Endothelial cell of umbilical vein (primary cell): Measurements from ENCODE around the gene NDUFA7. TPM values are rescaled to one million over a fixed set of nuclear protein-coding genes. Genes with fewer than 3 reads are reported as not detected.

ENCODE experiments used
- BruUV-seq: library from RNA; stranded (reverse); fragments of 400-500 nt; replicated peaks from 2 replicates; lab custom pipeline; 2021; lab: Mats Ljungman, UMichigan
- CTCF ChIA-PET: fragments of 300-600, 350-600 bp; sonication (Branson Sonifier 250); formaldehyde crosslinking; loops from one replicate; lab custom pipeline; 2021; ENCODE audit warnings: antibody characterized with exemption, inconsistent platforms; lab: Charles Lee
- POLR2A ChIA-PET: fragments of 300-600, 350-600 bp; sonication (Branson Sonifier 250); formaldehyde crosslinking; loops from one replicate; lab custom pipeline; 2021; ENCODE audit warnings: antibody characterized with exemption, inconsistent platforms; lab: Charles Lee
- DNase-seq: peaks from one replicate; pipeline ENCODE4 v3.0.0-alpha.2; 2011; ENCODE audit warnings: low read depth, low spot score
- FAIRE-seq: peaks from 2 replicates; lab custom pipeline; 2011; peaks lifted over from hg19 to GRCh38; lab: Jason Lieb, UNC
- H2AFZ ChIP-seq: 2 replicates; pipeline ENCODE4 v1.6.0; 2012; ENCODE audit warnings: low read depth, low read length, control low read depth, inconsistent platforms
- H3K27ac ChIP-seq: 2 replicates; pipeline ENCODE4 v1.5.1; 2011; ENCODE audit warnings: low read depth, mild to moderate bottlenecking, control low read depth, low read length, moderate library complexity; ENCODE audit not compliant: insufficient read depth
- H3K27me3 ChIP-seq, 2 experiments: 2 replicates each; pipeline versions ENCODE4 v1.6.0 to v1.6.1; 2011; ENCODE audit warnings: low read length in 2 of 2, mixed read lengths in 1 of 2; ENCODE audit not compliant: control insufficient read depth in 2 of 2, insufficient read depth in 2 of 2
- H3K36me3 ChIP-seq, 2 experiments: 2 replicates in 1 of 2; 3 replicates in 1 of 2; pipeline ENCODE4 v1.5.1; 2011; ENCODE audit warnings: low read length in 2 of 2, mild to moderate bottlenecking in 1 of 2, moderate library complexity in 1 of 2; ENCODE audit not compliant: control insufficient read depth in 2 of 2, insufficient read depth in 2 of 2; ENCODE audit errors: extremely low read depth in 1 of 2
- H3K4me1 ChIP-seq: 3 replicates; pipeline ENCODE4 v1.5.1; 2011; ENCODE audit warnings: mild to moderate bottlenecking, low read length; ENCODE audit not compliant: control insufficient read depth, insufficient read depth; ENCODE audit errors: extremely low read depth
- H3K4me2 ChIP-seq: 2 replicates; pipeline ENCODE4 v1.6.1; 2011; ENCODE audit warnings: low read length, control low read depth, mixed read lengths; ENCODE audit not compliant: insufficient read depth
- H3K4me3 ChIP-seq, 3 experiments: fragments of 200-600 bp in 1 of 3; sonication (generic), shearing (Covaris generic) in 1 of 3; replicated peaks in 1 of 3; 2 replicates each; pipeline ENCODE4 v1.5.1; 2011 to 2016; ENCODE audit warnings: control low read depth in 3 of 3, low read length in 3 of 3, mild to moderate bottlenecking in 2 of 3, inconsistent platforms in 1 of 3, low read depth in 1 of 3, moderate library complexity in 1 of 3; ENCODE audit not compliant: insufficient read depth in 1 of 3
- H3K79me2 ChIP-seq: 2 replicates; pipeline ENCODE4 v1.6.0; 2012; ENCODE audit warnings: low read length, inconsistent platforms; ENCODE audit not compliant: control insufficient read depth, insufficient read depth
- H3K9ac ChIP-seq: replicated peaks from 2 replicates; pipeline ENCODE3; 2011; ENCODE audit warnings: low read length, control low read depth; ENCODE audit not compliant: insufficient read depth; ENCODE audit errors: extremely low read depth
- H3K9me1 ChIP-seq: replicated peaks from 3 replicates; pipeline ENCODE4 v1.6.0; 2011; ENCODE audit warnings: mild to moderate bottlenecking, low read length; ENCODE audit not compliant: control insufficient read depth, insufficient read depth; ENCODE audit errors: extremely low read depth
- H3K9me3 ChIP-seq: replicated peaks from 2 replicates; pipeline ENCODE4 v1.5.1; 2012; ENCODE audit warnings: low read length, inconsistent platforms; ENCODE audit not compliant: control insufficient read depth, insufficient read depth
- H4K20me1 ChIP-seq: replicated peaks from 2 replicates; pipeline ENCODE3; 2011; ENCODE audit warnings: mild to moderate bottlenecking, low read length; ENCODE audit not compliant: control insufficient read depth, insufficient read depth; ENCODE audit errors: extremely low read depth
- JUN ChIP-seq: IDR thresholded peaks from 2 replicates; pipeline ENCODE4 v1.6.1; 2011; ENCODE audit warnings: borderline replicate concordance, low read depth; ENCODE audit not compliant: insufficient read length, insufficient read depth
- POLR2A ChIP-seq: IDR thresholded peaks from 2 replicates; pipeline ENCODE4 v1.6.1; 2012; ENCODE audit warnings: low read depth, mild to moderate bottlenecking, control low read depth, low read length
- dilution Hi-C: fragments of 300-500 bp; cut with MboI; formaldehyde crosslinking; loops from one replicate; pipeline ENCODE4 v1.15.0; 2019; ENCODE audit warnings: low sequenced_read_pairs; ENCODE audit not compliant: extremely low pct_ligation_motif_present
- intact Hi-C: fragments of 100-400 bp; cut with micrococcal nuclease; formaldehyde crosslinking; loops from one replicate; pipeline ENCODE4 v1.10.0; 2022
- polyA plus RNA-seq, 4 experiments: library from polyadenylated mRNA; depleted of rRNA in 3 of 4; stranded (reverse) in 3 of 4; unstranded in 1 of 4; fragments of >200 nt; gene quantifications; 2 replicates each; pipeline versions ENCODE4 v1.2.1 to v1.2.3, GENCODE V29; 2011 to 2012; ENCODE audit warnings: missing spikeins in 1 of 4
- total RNA-seq: library from RNA; stranded (reverse); gene quantifications from 2 replicates; pipeline ENCODE4 v1.2.3, GENCODE V29; 2021
- TF ChIP-seq, protein P1 (sequence below), 2 donors: IDR thresholded peaks; 1 replicate in 1 of 2; 2 replicates in 1 of 2; pipeline ENCODE4 v1.5.1; 2011; ENCODE audit warnings: low read length in 2 of 2, mild to moderate bottlenecking in 2 of 2, moderate library complexity in 2 of 2, control low read depth in 1 of 2, inconsistent platforms in 1 of 2, low read depth in 1 of 2; ENCODE audit not compliant: insufficient read depth in 1 of 2; ENCODE audit errors: extremely low read depth in 1 of 2

The NDUFA7 gene
- total and polyA plus RNA-seq, 2 donors (not counting 3 experiments of a cell fraction or from before 2014, with no cell fraction given), result 60.2 to 169 TPM

DNA sequence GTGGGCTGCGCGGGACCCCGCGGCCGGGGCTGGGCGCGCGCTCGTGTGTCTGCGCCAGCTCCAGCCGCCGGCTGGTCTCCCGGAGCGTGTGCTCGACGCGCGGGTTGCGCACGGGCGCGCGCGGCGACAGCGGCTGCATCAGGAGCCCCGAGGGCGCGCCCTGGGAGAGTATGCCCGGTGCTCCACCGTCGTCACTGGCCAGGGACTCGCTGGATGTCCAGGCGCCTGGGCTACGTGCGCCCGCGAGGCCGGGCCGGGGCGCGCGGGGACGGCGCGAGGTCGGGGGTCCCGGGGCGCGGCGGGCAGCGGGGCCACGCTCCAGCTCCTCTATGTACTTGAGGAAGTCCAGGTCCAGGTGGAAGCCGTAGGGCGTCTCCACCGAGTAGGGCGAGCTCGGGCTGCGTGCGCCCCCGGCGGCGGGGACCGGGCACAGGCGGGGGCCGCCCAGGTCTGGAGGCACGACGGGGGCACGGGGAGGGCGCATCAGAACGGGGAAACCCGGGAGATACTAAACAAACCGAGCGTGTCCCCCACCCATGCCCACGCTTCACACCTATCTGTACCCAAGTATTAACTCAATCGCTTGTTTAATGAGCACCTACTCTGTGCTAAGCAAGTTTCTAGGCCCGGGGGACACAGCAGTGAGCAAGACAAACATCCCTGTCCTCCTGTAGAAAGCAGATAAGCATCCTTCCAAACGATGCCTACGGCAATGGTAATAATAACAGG lies 14.3 kb upstream of the NDUFA7 start:
- intact Hi-C loops (no loop called here), dilution Hi-C loops (no loop called here)
- DNase-seq, result no peak
- no peaks in the 10 kb centered on the region for H4K20me1 ChIP-seq
- H3K79me2 ChIP-seq, result no peaks in the 10 kb centered on the region
- peak overlapping the region in 2 of 3 experiments; percentile 24 to 45 for H3K4me3 ChIP-seq
- no peak overlapping the region for H3K27ac ChIP-seq
- FAIRE-seq, result no peak
- peaks cover 9% of the 10 kb centered on the region for H3K4me1 ChIP-seq
- TF ChIP-seq, protein P1, sequence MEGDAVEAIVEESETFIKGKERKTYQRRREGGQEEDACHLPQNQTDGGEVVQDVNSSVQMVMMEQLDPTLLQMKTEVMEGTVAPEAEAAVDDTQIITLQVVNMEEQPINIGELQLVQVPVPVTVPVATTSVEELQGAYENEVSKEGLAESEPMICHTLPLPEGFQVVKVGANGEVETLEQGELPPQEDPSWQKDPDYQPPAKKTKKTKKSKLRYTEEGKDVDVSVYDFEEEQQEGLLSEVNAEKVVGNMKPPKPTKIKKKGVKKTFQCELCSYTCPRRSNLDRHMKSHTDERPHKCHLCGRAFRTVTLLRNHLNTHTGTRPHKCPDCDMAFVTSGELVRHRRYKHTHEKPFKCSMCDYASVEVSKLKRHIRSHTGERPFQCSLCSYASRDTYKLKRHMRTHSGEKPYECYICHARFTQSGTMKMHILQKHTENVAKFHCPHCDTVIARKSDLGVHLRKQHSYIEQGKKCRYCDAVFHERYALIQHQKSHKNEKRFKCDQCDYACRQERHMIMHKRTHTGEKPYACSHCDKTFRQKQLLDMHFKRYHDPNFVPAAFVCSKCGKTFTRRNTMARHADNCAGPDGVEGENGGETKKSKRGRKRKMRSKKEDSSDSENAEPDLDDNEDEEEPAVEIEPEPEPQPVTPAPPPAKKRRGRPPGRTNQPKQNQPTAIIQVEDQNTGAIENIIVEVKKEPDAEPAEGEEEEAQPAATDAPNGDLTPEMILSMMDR (IDR thresholded peaks at IDR 0.05; ENCODE audit: extremely low read depth in 1 of 2, insufficient read depth in 1 of 2, low read depth in 1 of 2, low read length in 2 of 2), result peak in 1 of 2 donors; percentile 18
- TF ChIP-seq JUN (no peak), POLR2A (peak; percentile 31)
- H3K36me3 ChIP-seq, result peaks cover 3 to 14% of the 10 kb centered on the region in 2 experiments
- peak overlapping the region; percentile 49 for H3K4me2 ChIP-seq
- H3K9me3 ChIP-seq, result no peaks in the 10 kb centered on the region
- no peaks in the 10 kb centered on the region for H3K9me1 ChIP-seq
- ChIA-PET CTCF (interaction anchor here (0.5 to 1.6 kb wide), 6 partner anchors 12 to 42 kb away, joined by 3 to 7 read pairs (median 4); no protein-coding TSS in a partner anchor), POLR2A (no interaction called here)
- no peak overlapping the region for H3K9ac ChIP-seq
- peak overlapping the region; percentile 58 for H2AFZ ChIP-seq
- H3K27me3 ChIP-seq, result no peaks in the 10 kb centered on the region
- no TSS peak for BruUV-seq
